GM21619 (cell line): ENCODE measurements around the gene LRRC41.
"Not testable (repeated sequence)": the region's sequence is repeated elsewhere in the genome, so short reads cannot be mapped to it uniquely, and the experiment has no call there.

Experiments used
- ATAC-seq: cut with Tn5 transposase; IDR thresholded peaks from one replicate; pipeline ENCODE4 v1.9.1; 2021; ENCODE audit not compliant: unreplicated experiment

Gene LRRC41, protein sequence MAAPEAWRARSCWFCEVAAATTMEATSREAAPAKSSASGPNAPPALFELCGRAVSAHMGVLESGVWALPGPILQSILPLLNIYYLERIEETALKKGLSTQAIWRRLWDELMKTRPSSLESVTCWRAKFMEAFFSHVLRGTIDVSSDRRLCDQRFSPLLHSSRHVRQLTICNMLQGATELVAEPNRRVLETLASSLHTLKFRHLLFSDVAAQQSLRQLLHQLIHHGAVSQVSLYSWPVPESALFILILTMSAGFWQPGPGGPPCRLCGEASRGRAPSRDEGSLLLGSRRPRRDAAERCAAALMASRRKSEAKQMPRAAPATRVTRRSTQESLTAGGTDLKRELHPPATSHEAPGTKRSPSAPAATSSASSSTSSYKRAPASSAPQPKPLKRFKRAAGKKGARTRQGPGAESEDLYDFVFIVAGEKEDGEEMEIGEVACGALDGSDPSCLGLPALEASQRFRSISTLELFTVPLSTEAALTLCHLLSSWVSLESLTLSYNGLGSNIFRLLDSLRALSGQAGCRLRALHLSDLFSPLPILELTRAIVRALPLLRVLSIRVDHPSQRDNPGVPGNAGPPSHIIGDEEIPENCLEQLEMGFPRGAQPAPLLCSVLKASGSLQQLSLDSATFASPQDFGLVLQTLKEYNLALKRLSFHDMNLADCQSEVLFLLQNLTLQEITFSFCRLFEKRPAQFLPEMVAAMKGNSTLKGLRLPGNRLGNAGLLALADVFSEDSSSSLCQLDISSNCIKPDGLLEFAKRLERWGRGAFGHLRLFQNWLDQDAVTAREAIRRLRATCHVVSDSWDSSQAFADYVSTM

DNA sequence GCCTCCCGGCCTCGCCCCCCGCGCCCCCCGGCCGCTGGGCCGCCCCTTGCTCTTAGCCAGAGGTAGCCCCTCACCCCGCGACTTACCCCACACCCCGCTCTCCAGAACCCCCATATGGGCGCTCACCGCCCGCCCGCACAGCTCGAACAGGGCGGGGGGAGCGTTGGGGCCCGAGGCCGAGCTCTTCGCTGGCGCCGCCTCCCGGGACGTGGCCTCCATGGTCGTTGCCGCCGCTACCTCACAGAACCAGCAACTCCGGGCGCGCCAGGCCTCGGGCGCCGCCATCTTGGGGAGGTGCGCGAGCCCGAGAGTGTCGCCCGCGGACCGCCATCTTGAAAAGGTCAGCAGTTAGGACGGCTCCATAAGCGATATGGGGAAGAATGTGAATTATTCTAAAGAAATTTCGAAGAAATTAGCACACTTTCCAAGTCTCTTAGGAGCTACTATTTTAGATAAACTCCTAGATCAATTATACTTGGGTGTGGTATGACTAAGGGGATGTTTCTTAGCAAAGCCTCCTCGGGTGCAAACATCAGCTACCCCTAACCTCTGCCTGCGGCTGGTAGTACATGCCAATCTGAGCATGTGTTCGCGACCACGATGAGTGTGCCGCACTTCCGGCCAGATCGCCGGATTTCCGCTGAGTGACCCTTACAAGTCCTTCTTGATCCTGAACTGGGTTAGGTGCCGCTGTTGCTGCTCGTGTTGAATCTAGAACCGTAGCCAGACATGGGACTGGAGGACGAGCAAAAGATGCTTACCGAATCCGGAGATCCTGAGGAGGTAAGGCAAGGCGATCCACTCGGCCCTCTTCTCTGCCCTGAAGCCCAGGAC lies at the start of gene LRRC41, which contains the start of gene UQCRH:
LRRC41 (minus strand) TSS at position 579 of the 834 bp plus-strand sequence; CDS start at position 285, 294 bp downstream.
UQCRH (plus strand) TSS at position 661 of the 834 bp plus-strand sequence; CDS start at position 730, 69 bp downstream.
- ATAC-seq: peak; percentile 84

DNA sequence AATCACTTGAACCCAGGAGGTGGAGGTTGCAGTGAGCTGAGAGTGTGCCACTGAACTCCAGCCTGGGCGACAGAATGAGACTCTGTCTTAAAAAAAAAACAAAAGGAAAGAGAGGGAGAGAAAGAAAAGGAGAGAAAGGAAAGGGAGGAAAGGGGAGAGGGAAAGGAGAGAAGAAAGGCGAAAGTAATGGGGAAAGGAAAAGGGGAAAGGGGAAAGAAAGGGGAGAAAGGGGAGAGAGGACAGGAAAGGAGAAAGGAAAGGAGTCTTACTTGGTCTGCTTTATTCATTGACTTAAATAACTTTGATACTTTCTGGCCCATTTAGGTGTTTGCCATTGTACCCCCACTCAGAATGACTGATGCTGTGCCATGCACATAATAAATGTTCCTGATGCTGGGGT lies 48.9 kb upstream of the LRRC41 start:
- ATAC-seq: no peak

DNA sequence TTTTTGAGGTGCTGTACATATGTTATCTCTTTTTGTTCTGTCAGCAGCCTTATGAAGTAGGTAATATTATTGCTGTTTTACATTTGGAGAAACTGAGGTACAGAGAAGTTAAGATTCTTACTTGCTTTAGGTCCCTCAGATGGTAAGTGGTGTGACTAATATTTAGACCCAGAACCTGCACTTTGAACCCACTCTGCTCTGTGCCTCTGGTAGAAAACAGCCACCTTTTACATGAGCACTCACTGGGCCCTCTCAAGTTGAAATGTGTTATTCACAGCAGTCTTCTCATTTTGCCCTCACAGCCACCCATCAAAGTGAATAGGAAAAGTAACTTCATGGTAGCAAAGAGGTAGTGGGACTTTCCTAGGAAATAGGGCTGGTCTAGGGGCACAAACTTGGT lies 41.9 kb upstream of the LRRC41 start:
- ATAC-seq: no peak

DNA sequence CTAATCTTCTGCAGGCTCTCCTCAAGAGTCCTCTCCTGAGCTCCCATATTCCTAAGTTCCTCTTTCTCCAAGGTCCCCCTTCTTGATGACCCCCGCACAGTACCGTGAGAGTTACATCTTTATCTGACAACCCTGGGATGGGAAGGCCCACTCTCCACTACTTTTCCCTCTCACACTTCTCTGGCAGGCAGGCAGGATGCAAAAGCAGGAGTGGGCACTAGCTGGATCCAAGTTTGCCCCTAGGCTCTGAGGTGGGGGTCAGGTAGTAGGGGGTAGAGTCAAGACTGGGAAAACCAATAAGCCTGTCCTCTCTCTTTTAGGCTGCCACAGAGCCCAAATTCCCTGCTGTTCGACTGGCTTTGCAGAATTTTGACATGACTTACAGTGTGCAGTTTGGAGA lies 41.1 kb upstream of the LRRC41 start:
- no peak for ATAC-seq

DNA sequence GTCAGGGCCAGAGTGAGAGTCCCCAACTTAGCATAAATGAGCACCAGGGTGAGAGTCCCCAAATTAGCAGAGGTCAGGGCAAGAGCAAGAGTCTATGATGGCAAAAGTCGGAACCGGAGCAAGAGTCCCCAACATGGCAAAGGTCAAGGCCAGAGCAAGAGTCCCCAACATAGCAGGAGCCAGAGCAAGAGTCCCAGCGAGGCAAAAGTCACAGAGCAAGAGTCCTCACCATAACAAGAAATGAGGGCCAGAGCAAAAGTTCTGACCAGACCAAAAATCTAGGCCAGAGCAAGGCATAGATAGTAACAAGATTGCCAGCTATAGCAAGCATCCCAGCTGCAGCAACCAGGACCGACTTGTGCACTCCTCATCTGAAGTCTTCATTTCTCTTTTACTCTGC lies 40.3 kb upstream of the LRRC41 start:
- ATAC-seq: no peak

DNA sequence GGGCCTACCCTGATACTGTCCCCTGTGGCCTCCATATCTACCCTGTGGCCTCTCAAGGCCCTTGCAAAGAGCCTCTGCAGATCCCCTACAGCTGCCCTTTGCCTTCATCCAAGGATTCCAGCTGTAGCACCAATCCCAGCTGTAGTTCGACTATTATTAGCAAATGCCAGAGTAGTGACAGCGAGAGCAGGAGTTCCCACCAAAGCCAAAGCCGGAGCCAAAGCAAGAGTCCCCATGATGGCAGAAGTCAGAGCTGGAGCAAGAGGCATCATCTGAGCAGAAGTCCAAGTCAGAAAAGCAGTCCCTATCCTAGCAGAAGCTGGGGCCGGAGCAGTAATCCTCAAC lies 39.9 kb upstream of the LRRC41 start:
- no peak for ATAC-seq

DNA sequence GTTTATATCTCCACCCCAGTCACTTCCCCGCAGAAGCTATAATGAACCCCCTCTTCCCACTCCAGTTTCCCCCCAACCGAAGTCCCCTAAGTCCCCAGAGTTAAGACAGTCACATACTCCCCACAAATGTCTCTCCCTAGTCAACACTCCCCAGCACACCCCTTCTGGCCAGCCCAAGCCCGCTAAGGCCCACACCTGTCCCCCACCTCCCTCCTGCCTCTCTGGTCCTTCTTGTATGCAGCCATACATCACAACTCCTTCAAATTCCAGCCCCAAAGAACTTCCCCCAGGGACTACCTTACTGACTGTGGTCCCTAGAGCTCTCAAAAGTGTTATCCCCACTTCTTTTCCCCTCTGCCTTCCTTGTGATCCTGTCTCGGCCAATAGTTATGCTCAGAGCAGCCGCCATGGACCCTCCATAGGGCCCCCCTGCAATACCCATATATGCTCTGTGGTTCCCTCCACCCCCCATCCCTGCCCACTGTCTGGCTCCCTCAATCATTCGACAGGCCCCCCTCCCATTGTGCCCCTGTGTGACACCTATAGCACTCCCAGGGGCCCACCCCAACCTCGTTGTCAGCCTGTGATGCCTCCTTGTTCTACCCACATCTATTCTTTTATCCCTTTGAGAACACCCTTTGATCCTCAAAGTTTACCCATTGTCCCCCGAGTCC lies 39.4 kb upstream of the LRRC41 start:
- ATAC-seq: no peak

DNA sequence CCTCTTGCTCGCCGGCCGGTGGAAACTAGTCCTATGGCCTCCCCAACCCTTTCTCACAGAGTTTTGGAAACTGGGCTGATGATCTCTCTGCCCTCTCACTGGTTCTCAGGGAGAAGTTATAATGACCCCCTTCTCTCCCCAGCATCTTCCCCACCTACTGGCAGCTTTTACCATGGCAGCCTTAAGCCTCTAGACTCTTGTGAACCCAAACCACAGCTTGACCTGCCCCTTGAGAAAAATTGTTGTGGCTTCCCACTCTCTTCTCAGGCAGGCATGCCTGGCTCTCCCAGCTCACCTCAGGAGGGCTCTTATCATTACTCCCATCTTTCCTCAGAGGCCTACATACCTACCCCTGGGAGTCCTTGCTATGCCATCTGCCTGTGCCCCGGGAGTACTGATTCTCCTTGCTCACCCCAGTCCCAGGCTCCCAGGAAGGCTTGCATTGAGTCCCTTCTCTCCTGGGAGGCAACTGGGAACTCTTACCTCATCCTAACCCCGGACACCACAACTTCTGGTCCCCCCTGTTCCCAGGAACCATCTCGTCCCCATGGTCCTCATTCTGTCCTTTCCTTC lies 38.8 kb upstream of the LRRC41 start:
- ATAC-seq: no peak

DNA sequence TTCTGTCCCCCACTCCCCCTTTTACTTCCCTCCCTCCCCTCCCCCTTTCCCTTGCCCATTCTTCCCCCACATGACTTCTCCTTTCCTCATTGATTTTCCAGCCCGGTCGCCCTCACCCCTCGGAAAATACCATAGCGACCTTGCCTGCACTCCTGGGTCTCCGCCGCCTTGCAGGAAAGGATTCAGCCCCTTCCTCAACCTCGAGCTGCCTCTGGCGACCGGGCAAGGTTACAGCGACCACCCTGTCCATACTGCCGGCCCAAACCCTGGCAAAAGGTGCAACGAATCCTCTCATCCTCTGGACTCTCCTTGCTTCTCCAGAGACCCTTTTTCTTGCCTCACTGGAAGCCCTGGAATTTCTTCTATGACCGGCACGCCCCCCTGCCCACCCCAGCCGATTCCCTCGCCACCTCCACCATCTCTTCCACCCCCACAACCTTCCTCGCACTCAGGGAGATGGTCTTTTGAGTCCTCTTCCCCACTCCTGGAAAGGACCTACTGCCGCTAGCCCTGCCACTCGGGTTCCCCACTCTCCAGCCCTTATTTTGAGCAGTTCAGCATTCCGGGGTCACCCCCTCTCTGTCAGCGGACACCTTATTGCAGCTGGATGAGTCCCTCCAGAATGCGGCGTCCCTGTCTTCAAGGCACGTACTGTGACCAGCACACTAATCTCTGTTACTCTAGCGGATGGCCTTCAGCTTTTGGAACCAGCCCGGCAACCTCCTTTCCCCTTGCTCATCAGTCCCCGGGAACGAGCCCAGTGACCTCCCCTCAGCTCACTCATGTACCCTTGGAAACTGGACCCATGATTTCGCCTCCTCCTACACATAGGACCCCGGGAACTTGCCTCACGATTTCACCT lies 38.0 kb upstream of the LRRC41 start:
- no peak for ATAC-seq

DNA sequence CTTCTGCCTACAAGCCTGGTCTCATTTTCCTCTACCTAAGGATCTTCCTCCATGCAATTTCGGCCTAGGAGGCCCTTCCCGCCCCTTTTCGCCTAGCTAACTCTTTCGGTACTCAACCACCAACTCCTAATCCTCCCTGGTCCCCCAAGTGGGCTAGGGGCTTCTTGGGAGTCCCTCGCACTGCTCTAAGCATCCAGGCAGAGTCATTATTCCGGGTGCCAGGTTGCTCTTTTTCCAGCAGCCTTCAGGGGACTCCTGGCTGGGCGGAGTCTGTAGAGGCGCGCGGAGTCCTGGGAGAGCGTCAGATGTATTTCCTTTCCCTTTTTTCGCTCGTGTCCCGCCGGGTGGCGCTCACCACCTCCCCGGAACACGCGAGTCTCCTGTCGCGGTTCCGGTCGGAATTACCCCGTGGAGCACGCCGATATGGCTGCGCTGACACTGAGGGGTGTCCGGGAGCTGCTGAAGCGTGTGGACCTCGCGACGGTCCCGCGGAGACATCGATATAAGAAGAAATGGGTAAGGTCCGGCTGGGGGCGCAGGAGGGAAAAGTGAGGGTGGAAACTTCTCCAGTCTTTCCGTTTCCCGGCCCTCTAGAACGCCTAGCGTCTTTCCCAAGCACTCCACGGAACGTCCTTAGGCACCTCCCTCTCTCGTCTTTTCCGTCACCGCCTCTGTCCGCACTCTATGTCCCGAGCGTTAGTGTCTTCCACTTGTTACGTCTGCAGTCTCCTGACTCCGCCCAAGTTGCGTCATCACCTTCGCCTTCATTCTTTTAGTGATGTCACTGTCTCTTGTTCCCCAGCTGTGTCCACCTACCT lies 37.2 kb upstream of the LRRC41 start, which contains the start of gene NSUN4:
NSUN4 (plus strand) TSS at position 404 of the 818 bp plus-strand sequence; CDS start at position 424, 20 bp downstream.
- peak; percentile 77 for ATAC-seq

DNA sequence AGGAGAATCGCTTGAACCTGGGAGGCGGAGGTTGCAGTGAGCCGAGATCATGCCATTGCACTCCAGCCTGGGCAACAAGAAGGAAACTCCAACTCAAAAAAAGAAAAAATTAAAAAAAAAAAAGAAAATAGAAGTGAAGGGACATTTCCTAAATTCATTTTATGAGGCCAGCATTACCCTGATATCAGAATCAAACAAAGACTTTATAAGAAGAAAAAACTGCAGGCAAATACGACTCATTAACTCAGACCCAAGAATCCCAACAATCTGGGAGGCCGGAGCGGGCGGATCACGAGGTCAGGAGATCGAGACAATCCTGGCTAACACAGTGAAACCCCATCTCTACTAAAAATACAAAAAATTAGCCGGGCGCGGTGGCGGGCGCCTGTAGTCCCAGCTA lies 34.0 kb upstream of the LRRC41 start:
- not testable (repeated sequence) for ATAC-seq

DNA sequence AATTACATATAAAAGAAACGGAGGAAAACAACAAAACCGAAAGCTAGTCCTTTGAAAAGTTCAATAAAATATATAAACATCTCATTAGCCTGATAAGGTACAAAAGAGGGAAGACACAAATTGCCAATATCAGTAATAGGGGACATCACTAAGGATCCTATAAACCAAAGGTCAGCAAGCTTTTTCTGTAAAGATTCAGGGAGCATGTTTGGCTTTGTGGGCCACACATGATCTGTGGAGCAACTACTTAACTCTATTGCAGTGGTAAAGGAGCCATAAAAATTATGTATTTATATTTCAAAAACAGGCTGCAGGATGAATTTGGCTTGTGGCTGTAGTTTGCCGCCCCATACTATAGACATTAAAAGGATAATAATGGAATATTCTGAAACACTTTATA lies 31.7 kb upstream of the LRRC41 start:
- no peak for ATAC-seq

DNA sequence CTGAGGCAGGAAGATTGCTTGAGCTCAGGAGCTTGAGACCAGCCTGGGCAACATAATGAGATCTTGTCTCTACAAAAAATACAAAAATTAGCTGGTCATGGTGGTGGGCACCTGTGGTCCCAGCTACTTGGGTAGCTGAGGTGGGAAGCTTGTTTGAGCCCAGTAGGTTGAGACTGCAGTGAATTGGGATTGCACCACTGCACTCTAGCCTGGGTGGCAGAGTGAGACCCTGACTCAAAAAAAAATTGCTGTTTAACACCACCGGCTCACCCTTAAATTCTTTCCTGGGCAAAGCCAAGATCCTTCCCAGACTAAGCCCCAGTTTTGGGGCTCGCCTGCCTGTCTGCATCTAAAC lies 30.6 kb upstream of the LRRC41 start:
- no peak for ATAC-seq

DNA sequence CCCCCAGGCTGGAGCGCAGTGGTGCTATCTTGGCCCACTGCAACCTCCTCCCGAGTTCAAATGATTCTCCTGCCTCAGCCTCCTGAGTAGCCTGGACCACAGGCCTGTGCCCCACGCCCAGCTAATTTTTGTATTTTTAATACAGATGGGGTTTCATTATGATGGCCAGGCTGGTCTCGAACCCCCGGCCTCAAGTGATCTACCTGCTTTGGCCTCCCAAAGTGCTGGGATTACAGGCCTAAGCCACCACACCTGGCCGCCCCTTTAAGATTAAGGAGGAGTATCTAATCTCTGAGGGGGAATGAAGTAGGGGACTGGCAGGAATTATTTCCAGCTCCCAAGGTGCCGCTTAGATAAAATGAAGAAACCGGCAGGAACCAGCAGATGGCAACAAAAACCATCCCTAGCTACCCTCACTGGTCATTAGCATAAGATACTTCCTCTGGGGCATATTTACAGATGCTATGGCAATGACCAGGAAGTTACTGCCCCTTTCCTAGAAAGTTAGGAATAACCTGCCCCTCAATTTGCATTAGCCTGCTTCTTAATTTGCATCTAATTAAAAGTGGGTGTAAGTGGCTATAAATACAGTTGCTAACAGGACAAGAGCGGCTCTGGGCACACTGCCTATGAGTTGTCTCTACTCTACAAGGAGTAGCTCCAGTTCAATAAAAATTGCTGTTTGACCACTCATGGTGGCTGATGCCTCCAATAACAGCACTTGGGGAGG lies 30.0 kb upstream of the LRRC41 start:
- peak; percentile 54 for ATAC-seq

DNA sequence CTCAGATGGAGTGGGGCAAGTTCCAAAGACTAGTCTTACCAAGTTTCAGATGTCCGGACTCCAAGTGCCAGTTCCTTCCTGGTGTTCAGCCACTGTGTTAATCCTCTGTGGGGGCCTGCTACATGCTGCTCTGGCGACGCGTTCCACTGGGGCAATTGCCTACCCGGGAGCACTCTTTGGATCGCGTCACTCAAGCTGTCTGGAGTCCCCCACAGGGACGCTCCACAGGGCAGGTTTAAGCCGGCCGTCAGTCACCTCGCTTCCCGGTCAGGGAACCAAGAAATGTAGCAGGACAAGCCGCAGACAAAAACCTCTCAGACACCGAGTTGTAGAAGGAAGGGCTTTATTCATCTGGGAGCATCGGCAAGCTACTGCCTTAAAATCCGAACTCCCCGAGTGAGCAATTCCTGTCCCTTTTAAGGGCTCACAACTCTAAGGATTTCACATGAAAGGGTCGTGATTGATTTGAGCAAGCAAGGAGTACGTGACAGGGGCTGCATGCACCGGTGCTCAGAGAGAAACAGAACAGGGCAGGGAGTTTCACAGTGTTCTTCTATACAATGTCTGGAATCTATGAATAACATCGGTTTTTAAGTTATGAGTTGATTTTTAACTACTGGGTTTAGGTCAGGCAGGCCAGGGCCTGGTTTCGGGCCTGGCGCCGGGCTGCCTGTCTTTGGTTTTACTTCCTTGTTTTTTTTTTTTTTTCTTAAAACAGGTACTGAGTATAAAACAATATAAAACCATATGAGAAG lies 28.5 kb upstream of the LRRC41 start:
- peak; percentile 36 for ATAC-seq

DNA sequence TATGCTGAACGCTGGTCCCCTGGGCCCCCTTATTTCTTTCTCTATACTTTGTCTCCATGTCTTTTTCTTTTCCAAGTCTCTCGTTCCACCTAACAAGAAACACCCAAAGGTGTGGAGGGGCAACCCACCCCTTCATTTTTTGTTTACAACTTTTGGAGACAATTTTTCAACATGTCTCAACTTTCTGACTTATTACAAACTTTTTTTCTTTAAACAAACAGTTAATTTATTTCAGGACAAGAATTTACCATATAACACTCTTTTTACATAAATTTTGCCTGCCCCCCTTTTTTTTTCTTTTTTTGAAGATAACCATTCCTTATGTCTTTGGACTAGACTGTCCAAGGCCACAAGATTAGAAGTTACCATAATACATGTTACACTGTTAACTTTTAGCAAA lies 27.0 kb upstream of the LRRC41 start:
- not testable (repeated sequence) for ATAC-seq

DNA sequence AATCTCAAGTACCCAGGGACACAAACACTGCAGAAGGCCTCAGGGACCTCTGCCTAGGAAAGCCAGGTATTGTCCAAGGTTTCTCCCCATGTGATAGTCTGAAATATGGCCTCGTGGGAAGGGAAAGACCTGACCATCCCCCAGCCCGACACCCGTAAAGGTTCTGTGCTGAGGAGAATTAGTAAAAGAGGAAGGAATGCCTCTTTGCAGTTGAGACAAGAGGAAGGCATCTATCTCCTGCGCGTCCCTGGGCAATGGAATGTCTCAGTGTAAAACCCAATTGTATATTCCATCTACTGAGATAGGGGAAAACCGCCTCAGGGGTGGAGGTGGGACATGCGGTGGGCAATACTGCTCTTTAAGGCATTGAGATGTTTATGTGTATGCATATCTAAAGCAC lies 26.4 kb upstream of the LRRC41 start:
- not testable (repeated sequence) for ATAC-seq
